Activated CD4-positive, CD25-positive, alpha-beta regulatory T cell treated with anti-CD3 and anti-CD28 coated beads, Interleukin-2, amount 50 U/mL, for 24 hours (primary cell): ENCODE measurements around the gene THAP11.
"Not testable (repeated sequence)": the region's sequence is repeated elsewhere in the genome, so short reads cannot be mapped to it uniquely, and the experiment has no call there.

Experiments used
- ATAC-seq, 2 donors: fragments of 150-1000 bp; cut with Tn5 transposase; one replicate each; pipeline ENCODE4 v1.10.0; 2021; ENCODE audit warnings: mild to moderate bottlenecking in 1 of 2, moderate library complexity in 1 of 2

THAP11 gene

GRCh38 chr16:67837190-67837589, 4.9 kb upstream of the THAP11 start:
- ATAC-seq, result not testable (repeated sequence)

GRCh38 chr16:67837811-67838210, 4.3 kb upstream of the THAP11 start:
- no peak for ATAC-seq

- no peak for ATAC-seq
These were observed 813 bp upstream of the THAP11 start for GRCh38 chr16:67841198-67841815.

- peak; percentile 16 to 18 for ATAC-seq
These were observed 606 bp downstream of the THAP11 start for GRCh38 chr16:67842509-67843342.

- no peak for ATAC-seq
These were observed 1.2 kb downstream of the THAP11 start for GRCh38 chr16:67843343-67843765.

GRCh38 chr16:67844497-67844896, 2.4 kb downstream of the THAP11 start:
- ATAC-seq, result no peak

- no peak for ATAC-seq
These were observed 3.4 kb downstream of the THAP11 start for GRCh38 chr16:67845291-67846062.

- no peak for ATAC-seq
These were observed 3.9 kb downstream of the THAP11 start for GRCh38 chr16:67846063-67846319.

- peak; percentile 72 to 73 for ATAC-seq
These were observed 4.4 kb downstream of the THAP11 start, which contains the start of gene NUTF2 for GRCh38 chr16:67846320-67847063. NUTF2 (plus strand) TSS chr16:67846933; CDS start chr16:67865131, 18,198 bp downstream.

- peak; percentile 50 to 55 for ATAC-seq
These were observed 5.1 kb downstream of the THAP11 start, which contains the start of gene CENPT for GRCh38 chr16:67847064-67847861. CENPT (minus strand) TSS chr16:67847693; CDS start chr16:67833859, 13,834 bp downstream.

- ATAC-seq, result no peak
These were observed 6.0 kb downstream of the THAP11 start for GRCh38 chr16:67848118-67848517.

- no peak for ATAC-seq
These were observed 11.6 kb downstream of the THAP11 start for GRCh38 chr16:67853670-67854069.

- ATAC-seq, result no peak
These were observed 13.7 kb downstream of the THAP11 start for GRCh38 chr16:67855789-67856188.

GRCh38 chr16:67856927-67857546, 14.9 kb downstream of the THAP11 start:
- no peak for ATAC-seq

- ATAC-seq, result peak; percentile 90 to 97
These were observed 15.6 kb downstream of the THAP11 start for GRCh38 chr16:67857547-67858233.

- no peak for ATAC-seq
These were observed 16.4 kb downstream of the THAP11 start for GRCh38 chr16:67858500-67858899.

GRCh38 chr16:67860589-67861398, 18.7 kb downstream of the THAP11 start:
- no peak for ATAC-seq

- no peak for ATAC-seq
These were observed 19.8 kb downstream of the THAP11 start for GRCh38 chr16:67861877-67862276.
